ENCODE data around the gene PRPH2.

DNA sequence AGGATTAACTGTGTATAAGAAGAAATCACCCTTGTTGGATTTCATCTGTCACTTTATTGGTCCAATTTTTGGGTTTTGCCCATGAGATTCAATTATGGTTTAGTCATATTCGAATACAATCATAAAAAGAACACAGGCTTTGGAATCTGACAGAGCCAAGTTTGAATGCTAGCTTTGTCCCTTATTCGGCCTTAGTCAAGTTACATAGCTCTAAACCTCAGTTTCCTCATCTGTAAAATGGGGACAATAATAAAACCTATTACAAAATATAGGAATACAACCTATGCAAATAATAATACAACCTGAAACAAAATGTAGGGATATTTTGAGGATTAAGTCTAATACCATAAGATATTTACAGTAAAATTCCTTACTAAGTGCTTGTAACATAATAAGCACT, 57.7 kb downstream of the PRPH2 start:
- TF ChIP-seq, protein P1, sequence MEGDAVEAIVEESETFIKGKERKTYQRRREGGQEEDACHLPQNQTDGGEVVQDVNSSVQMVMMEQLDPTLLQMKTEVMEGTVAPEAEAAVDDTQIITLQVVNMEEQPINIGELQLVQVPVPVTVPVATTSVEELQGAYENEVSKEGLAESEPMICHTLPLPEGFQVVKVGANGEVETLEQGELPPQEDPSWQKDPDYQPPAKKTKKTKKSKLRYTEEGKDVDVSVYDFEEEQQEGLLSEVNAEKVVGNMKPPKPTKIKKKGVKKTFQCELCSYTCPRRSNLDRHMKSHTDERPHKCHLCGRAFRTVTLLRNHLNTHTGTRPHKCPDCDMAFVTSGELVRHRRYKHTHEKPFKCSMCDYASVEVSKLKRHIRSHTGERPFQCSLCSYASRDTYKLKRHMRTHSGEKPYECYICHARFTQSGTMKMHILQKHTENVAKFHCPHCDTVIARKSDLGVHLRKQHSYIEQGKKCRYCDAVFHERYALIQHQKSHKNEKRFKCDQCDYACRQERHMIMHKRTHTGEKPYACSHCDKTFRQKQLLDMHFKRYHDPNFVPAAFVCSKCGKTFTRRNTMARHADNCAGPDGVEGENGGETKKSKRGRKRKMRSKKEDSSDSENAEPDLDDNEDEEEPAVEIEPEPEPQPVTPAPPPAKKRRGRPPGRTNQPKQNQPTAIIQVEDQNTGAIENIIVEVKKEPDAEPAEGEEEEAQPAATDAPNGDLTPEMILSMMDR (conservative IDR thresholded peaks at IDR 0.05), result no peak
- TF ChIP-seq EZH2 (IDR thresholded peaks at IDR 0.05; ENCODE audit: low read depth), result no peak

Data from PC-9 (cell line).